GM19328 (cell line): ENCODE data around the gene ACTN2.

Experiments
- ATAC-seq: cut with Tn5 transposase; IDR thresholded peaks from one replicate; pipeline ENCODE4 v1.9.1; 2021; ENCODE audit warnings: mild to moderate bottlenecking, moderate library complexity; ENCODE audit not compliant: unreplicated experiment

The ACTN2 gene

DNA sequence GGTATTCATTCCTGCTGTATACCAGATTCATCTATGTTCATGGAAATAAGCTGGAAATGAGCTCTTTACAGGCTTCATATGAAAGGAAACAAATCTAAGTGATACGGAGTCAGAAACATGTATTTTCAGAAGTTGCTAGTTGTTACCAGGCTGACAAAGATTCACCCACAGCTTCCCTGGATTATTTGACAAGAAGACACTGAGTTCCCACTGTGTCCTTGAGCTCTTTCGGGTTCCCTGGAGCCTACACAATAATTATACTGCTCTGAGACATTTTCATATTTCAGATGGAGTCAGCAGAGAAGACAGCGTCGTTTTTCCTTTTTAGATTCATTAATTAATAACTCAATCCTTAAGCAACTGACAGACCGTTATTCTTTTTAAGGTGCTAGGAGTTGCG, 79.5 kb downstream of the ACTN2 start:
- ATAC-seq: no peak

DNA sequence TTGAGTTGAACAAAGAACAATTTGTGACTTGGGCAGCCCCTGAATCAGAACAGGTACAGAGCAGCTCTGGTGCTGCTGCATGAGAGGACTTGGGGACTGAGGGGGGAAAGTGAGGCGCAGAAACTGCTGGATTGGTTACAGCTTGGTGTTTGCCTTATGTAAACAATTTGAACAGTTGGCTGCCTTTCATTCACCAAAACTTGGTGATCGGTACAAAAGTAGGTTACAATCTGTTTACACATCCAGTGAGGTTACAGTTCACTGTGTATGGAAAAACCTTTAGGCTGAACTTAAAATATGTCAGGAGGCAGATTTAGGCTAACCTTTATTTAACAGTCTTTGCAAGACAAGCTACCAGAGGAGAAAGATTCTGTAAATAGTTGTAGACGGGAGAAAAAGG, 80.2 kb downstream of the ACTN2 start:
- no peak for ATAC-seq

DNA sequence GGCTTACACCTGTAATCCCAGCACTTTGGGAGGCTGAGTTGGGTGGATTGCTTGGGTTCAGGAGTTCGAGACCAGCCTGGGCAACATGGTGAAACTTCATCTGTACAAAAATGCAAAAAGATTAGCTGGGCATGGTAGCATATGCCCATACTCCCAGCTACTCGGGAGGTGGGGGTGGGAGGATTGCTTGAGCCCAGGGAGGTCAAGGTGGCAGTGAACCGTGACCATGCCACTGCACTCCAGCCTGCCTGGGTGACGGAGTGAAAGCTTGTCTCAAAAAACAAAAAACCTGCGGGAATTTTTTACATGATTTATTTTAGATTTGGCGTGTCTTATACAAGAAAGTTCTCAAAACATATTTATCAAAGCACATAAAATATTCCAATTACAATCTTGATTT, 81.0 kb downstream of the ACTN2 start:
- ATAC-seq: no peak

DNA sequence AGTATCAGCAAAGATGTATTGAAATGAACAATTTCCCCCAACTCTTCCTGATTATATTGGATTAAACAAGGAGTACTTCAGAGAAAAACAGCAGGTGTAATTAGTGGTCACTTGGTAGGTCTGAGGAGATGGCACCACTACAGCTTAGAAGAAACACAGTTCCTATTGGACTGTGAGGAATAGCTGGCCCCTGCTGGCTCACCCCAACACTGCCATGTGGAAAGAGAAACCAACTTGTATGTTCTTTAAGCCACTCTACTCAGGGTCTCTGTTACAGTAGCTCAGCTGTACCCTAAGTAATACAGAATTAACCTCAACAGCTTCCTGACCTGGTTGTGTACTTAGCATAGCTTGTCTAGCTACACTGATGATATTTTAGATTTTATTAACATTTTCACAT, 82.3 kb downstream of the ACTN2 start:
- ATAC-seq: no peak

DNA sequence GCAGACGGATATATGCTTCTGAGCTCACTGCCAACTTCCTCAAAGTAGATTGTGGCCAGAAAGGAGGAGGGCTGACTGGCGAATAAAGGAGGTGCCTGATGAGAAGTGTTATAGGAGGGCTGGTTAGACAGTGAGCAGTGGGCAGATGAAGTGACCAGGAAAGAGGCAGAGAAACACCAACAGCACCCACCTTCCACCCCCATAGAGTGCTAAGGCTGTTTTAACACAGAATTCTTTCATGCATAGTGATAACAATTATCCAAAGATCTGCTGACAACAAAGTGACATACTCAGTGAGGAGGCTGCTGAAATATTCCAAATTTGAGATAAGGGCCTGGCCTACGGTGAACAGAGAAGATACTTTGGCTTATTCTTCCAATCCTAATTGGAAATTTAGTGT, 87.6 kb downstream of the ACTN2 start:
- no peak for ATAC-seq

DNA sequence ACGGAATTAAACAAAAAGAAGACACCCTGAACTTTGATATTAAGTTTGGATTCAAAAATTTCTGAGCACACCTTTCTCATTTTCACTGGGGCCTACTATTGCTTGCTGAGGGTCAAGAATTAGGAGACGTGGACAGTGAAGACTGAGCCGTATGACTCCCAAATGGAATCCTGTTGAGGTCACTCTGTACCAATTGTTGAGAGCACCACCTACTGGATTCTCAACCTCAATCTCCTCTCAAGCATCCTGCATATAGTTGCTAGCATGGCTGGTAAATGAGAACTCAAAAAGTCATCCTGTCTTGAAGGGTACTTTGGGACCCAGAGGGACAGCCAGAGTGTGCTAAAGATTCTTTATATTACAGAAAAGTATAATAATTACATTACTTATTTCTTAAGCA, 88.6 kb downstream of the ACTN2 start:
- no peak for ATAC-seq

DNA sequence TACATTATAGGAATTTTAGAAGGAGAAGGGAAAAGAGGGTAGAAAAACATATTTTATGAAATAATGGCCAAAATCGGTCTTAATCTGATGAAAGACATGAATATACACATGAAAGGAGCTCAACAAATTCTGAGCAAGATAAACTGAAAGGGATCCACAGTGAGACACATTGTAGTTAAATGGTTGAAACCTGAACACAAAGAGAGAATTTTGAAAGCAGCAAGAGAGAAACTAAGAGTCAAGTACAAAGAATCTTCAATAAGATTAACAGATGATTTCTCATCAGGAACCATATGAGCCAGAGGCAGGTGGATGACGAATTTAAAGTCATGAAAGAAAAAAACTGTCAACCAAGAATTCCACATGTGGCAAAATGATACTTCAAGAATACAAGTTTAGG, 93.0 kb downstream of the ACTN2 start:
- no peak for ATAC-seq

DNA sequence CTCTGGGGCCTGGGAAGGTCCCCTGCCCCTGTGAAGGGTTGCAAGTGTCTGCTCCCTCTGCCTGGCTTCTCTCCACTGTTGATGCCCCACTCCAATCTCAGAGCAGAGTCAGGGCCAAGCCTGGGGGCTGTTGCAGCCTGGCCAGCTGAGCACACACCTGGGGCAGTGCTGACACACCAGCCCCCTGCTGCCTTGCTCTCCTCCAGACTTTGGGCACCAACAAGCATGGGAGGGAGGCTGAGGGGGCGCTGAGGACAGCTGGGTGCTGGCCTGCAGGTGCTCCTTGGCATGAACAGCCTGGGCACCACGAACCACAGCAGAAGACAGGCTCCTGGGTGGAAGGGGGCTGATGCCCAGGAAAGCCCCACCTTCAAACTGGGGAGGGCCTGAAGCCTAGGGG, 99.2 kb downstream of the ACTN2 start:
- ATAC-seq: no peak

DNA sequence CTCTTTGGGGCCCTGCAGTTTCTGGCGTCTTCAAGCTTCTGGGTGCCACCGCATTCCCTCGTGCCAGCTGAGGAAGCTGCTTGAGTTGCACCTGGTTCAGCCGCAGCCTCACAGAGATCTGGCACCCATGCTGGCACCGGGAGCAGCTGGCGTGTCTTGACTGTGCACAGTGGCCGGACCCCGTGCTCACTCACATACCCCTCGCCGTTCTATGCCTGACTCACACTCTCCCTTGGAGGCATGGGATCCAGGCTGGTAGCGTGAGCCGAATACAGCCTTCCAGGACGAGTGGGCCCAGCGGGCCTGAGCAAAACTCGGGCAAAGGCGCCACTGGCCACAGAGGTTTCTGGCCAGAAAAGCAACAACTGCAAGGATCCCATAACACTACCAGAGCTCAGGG, 100.2 kb downstream of the ACTN2 start:
- no peak for ATAC-seq

DNA sequence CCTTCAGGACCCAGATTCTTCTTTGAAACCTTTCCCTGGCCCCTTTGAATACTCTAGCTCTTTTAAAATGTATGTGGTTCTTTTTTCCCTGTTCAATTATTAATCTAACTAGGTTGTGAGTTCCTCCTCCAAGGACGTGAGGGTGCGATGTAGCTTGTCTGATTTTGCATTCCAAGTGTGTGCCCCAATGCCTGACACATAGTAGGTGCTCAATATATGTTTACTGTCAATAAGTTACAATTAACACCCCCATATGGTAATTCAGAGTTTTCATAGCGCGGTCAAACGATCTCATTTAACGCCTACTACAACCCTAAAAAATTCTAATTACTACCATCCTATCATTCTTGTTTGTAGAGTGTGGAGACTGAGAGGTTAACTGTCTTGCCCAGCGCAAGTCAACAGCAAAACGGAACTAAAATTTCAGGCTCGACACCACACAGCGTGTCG, 108.3 kb downstream of the ACTN2 start:
- no peak for ATAC-seq

DNA sequence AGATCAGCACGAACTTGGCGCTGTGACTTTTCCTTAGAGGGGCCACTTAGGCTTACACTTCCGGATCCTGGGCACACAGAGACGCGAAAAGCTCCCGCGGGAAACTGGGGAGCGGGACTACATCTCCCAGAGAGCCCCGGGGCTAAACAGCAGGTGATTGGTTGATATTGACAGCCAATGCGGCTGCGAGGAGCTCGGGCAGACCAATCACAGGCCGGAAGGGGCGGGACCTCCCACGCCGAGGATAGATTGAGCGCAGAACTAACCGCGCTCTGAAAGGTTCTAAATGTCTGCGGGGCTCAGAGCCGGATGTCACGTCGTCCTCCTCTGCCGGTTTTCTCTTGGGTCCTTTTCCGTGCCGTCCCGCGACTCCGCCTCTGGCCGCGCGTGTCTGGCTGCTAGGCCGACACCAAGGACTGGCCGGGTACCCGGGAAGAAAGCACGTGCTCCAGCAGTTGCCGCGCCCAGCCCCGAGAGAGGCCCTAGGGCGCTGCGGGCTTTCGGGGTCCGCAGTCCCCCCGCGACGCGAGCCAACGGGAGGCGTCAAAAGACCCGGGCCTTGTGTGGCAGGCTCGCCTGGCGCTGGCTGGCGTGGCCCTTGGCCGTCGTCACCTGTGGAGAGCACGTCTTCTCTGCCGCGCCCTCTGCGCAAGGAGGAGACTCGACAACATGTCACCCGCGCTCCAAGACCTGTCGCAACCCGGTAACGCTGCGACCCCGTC, 108.9 kb downstream of the ACTN2 start, which contains the start of gene MTR:
Gene MTR, plus strand, starts transcription at position 258 of the 722 bp plus-strand sequence. Its CDS starts 412 bp downstream, at position 670.
- ATAC-seq: peak; percentile 98

DNA sequence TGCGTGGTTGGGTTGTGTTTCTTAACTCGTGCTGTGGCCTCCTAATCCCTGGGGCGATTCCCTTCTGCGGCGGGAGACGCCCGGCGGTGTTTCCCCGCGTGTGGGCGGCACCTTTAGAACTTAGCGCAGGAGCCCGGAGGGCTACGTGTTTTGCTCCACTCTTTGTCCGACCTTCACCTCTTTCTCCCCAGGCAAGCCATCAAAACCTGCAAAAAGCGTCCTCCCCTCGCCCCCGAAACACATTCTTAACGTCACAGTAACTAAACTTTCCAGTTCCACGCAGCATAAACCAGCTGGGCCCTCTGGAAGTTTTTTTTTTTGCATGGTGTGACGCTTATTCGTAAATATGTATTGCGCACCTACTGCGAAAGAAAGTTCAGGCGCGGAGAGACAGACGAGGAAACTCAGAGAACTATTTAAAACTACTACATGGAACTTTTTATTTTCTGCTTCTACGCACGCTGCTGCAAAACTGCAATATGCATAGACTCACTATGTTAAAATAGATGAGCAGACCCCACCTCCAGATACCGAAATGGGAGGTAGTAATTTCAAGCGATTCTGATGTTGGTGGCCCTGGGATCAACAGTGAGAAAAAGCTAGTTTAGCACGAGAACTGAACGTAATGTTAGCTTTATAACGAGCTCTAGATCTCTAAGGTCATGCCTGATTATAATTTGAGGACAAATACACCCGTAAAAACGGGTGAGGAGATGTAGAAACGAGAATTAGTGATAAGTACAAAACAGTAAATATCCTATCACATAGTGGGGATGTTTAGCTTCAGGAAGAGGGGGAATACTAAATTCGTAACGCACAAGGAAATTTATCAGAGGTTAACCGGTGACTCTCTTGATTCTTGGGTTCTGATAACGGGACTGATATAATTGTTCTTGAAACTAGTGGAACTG, 109.7 kb downstream of the ACTN2 start:
- peak; percentile 17 for ATAC-seq

DNA sequence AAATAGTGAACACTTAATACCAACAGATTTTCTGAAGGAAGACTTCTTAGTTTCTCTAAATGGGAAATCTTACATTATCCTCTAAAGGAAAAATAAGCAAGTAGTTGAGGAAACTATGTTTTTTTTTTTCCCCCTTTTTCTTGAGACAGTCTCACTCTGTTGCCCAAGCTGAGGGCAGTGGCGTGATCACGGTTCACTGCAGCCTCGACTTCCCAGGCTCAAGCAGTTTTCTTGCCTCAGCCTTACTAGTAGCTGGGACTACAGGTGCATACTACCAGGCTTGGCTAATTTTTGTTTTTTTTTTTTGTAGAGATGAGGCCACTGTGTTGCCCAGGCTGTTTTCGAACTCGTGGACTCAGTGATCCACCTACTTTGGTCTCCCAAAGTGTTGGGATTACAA, 112.7 kb downstream of the ACTN2 start:
- no peak for ATAC-seq

DNA sequence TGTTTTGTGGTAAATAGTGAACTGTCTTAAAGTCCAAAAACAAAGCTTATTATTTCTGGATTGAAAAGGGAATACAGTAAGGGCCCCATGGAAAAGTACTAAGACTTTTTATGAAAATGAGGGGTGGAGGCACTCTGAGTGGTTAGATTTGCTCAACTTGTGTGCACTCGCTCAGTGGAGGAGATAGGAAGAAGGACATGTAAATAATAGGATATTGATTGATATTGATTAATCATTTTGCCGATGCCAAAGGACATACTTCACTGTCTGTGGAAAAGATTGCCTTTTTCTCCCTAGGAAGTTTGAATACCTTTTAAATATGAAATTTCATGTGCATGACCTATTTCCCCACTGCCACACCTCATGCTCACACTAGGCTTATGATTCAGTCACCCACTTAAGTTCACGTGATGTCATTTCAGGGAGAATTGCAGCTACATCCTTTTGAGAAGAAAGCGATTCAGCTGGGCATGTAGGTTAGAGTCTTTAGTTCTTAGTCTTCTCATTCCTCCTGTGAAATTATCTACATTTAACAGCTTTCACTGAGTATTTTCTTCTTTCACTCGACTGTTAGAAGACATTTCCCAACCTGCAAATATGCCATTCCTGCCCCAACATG, 113.8 kb downstream of the ACTN2 start:
- ATAC-seq: no peak

DNA sequence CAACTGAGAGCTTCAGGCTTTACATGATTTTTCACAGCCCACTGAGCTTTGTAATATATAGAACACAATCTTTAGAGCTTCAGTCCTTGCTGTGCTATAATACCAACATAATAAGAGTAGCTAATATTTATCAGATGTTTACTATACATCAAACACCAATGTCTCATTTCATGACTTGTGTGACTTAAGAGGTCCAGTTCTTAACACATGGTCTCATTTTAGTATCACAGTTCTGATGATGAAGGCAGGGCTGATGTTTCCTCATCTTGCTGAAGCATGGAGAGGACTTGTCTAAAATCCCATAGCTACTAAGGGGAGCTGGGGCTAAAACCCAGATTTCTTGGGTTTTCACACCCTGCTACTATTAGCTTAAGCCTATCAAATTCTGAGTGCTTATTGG, 114.3 kb downstream of the ACTN2 start:
- ATAC-seq: no peak

DNA sequence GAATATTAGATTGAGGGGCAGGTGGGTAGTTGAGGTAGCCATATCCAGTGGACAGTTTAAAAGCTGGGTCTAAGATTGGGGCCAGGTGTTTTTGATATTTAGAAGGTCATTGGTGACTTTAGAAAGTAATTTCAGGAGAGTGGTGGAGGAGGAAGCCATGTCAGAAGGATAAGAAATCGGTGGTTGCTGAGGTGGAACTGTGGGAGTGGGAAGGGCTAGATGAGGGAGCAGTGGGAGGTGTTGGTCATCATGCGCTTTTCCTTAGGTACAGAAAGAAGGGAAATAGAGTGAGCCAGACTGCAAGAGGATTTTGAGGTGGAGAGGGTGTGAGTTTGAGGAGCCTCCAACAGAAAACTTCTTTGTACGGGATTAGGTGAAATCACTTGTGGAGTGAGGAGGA, 116.0 kb downstream of the ACTN2 start:
- no peak for ATAC-seq

DNA sequence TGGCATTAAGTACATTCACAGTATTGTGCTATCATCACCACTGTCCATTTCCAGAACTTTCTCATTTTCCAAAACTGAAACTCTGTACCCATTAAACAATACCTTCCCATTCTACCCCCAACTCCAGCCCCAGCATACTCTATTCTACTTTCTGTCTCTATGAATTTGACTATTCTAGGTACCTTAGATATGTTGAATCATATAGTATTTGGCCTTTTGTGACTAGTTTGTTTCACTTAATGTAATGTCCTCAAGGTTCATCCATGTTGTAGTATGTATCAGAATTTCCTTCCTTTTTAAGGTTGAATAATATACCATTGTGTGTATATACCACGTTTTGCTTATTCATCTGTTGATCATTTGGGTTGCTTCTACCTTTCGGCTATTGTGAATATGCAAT, 120.3 kb downstream of the ACTN2 start:
- no peak for ATAC-seq

DNA sequence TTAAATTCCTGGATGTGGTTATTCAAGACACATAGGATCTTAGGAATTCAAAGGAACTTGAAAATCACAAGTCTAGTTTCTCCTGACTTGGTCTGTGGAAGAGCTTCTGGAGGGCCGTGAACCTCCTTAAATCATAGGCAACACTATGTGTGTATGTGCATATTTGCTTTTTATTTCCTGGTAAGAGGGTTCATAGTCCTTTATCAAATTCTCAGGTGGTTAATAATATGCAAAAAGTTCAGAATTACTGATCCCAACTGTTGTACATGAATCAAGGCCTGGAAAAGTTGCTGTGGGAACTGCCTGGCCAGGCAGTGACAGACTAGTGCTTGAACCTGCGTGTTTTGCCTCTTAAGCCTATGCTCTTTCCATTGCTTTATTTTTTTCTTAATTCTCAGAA, 121.7 kb downstream of the ACTN2 start:
- ATAC-seq: no peak

DNA sequence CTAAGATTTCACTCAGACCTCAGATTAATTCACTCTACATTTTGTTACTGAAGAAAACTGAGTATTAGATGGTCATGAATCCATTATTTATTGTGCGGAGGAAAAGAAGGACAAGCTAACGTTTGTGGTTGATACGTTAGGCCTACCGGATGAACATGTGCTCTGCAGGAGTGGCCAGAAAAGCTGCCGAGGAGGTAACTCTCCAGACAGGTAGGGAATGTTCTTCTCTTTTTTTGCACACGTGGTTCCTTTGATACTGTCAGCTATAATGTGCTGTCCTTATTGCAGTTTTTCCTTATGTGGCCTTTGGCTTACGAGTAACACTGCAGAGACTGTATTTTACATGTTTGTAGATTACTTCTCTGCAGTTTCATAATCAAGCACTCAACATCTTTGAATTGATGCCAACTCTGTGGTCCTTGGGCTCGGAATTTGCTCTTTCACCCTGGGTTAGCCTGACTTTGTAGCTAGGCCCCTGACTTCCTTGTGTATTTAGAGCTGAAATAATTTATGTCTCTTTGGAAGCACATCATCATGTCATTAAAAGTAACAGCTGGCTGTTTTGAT, 122.3 kb downstream of the ACTN2 start:
- ATAC-seq: no peak

DNA sequence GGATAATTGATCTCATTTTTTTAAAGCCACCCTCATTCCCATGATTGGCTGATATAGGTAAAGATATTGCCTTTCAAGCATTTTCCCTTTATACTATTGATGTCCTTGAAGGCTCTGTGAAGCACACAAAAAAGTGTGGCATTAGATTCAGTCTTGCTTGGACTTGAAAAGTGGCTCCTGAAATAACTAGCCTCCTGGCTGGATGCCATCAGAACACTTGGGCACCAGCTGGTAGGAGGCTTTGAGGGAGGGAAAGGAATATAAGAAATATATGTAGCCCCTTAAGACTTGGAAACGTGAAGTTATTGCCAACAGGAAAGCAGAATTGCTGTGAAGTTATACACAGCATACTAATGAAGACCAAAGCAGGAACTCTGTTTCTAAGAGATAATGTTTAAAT, 122.8 kb downstream of the ACTN2 start:
- no peak for ATAC-seq

DNA sequence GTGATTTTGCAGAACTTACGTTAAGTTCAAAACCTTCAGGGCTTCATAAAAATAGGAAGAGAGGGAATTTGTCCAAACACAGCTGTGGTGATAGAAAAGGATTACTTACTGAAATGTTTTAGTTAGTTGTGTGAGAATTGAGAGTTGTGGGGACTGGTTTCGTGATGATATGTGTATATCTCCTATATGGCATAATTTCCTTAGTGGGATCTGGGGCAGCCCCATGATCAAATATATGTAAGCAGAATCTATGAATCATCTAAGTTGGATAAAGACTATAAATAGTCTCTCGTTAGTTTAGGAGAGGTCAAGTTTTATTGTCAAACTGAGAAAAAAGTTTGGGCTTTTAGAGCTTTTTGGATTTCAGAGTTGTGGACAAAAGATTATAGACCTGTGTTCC, 123.7 kb downstream of the ACTN2 start:
- no peak for ATAC-seq
